ENCODE results near the gene CRK.
A peak's percentile ranks its signal among the peaks of the same experiment; 100 is the strongest.

The CRK gene

GRCh38 chr17:1455797-1456599 is at the start of gene CRK:
Gene CRK, minus strand, starts transcription at chr17:1456232. Its CDS starts 115 bp downstream, at chr17:1456117.
- DNase-seq = peak; percentile 71 to 93

GRCh38 chr17:1505586-1505985 is 49.6 kb upstream of the CRK start:
- DNase-seq = no peak

GRCh38 chr17:1504866-1505265 is 48.8 kb upstream of the CRK start:
- DNase-seq = no peak

GRCh38 chr17:1503699-1504098 is 47.7 kb upstream of the CRK start:
- DNase-seq = no peak

- DNase-seq = no peak
Measured at GRCh38 chr17:1498869-1499268, 42.8 kb upstream of the CRK start.

GRCh38 chr17:1498233-1498632 is 42.2 kb upstream of the CRK start:
- DNase-seq = no peak

GRCh38 chr17:1497831-1498230 is 41.8 kb upstream of the CRK start:
- no peak for DNase-seq

GRCh38 chr17:1496869-1497268 is 40.8 kb upstream of the CRK start:
- DNase-seq = no peak

- no peak for DNase-seq
Measured at GRCh38 chr17:1495265-1495989, 39.4 kb upstream of the CRK start.

- no peak for DNase-seq
Measured at GRCh38 chr17:1494736-1495253, 38.8 kb upstream of the CRK start.

GRCh38 chr17:1494203-1494602 is 38.2 kb upstream of the CRK start:
- DNase-seq = no peak

- no peak for DNase-seq
Measured at GRCh38 chr17:1493291-1493980, 37.4 kb upstream of the CRK start.

- no peak for DNase-seq
Measured at GRCh38 chr17:1492249-1493206, 36.5 kb upstream of the CRK start, which contains the start of gene MYO1C. Gene MYO1C, minus strand, starts transcription at chr17:1492686. Its CDS starts 199 bp downstream, at chr17:1492487.

- DNase-seq = peak in 1 of 2 experiments; percentile 58
Measured at GRCh38 chr17:1491443-1492248, 35.6 kb upstream of the CRK start.

GRCh38 chr17:1490643-1491442 is 34.8 kb upstream of the CRK start:
- DNase-seq = peak; percentile 19 to 58

- no peak for DNase-seq
Measured at GRCh38 chr17:1488826-1489270, 32.8 kb upstream of the CRK start.

- DNase-seq = peak in 1 of 2 experiments; percentile 61
Measured at GRCh38 chr17:1487939-1488825, 32.1 kb upstream of the CRK start.

- peak in 1 of 2 experiments; percentile 65 for DNase-seq
Measured at GRCh38 chr17:1486802-1487695, 31.0 kb upstream of the CRK start.
